GM21717 (cell line): ENCODE results near the gene JARID2.
"Not testable (repeated sequence)": the region's sequence is repeated elsewhere in the genome, so short reads cannot be mapped to it uniquely, and the experiment has no call there.

ENCODE experiments used
- ATAC-seq: cut with Tn5 transposase; IDR thresholded peaks from one replicate; pipeline ENCODE4 v1.9.1; 2021; ENCODE audit warnings: mild to moderate bottlenecking, moderate library complexity; ENCODE audit not compliant: unreplicated experiment

Gene JARID2

GRCh38 chr6:15305909-15306308 is 60.0 kb downstream of the JARID2 start:
- ATAC-seq = peak; percentile 21

GRCh38 chr6:15308435-15309213 is 62.8 kb downstream of the JARID2 start:
- ATAC-seq = no peak

- ATAC-seq = no peak
Observed at GRCh38 chr6:15309611-15310283, 63.9 kb downstream of the JARID2 start.

GRCh38 chr6:15310680-15311079 is 64.8 kb downstream of the JARID2 start:
- ATAC-seq = no peak

GRCh38 chr6:15312500-15312899 is 66.6 kb downstream of the JARID2 start:
- no peak for ATAC-seq

GRCh38 chr6:15313367-15313766 is 67.5 kb downstream of the JARID2 start:
- ATAC-seq = no peak

GRCh38 chr6:15316754-15317153 is 70.9 kb downstream of the JARID2 start:
- ATAC-seq = no peak

GRCh38 chr6:15317251-15317650 is 71.4 kb downstream of the JARID2 start:
- ATAC-seq = no peak

GRCh38 chr6:15317934-15318902 is 72.3 kb downstream of the JARID2 start:
- no peak for ATAC-seq

- ATAC-seq = no peak
Observed at GRCh38 chr6:15319677-15320076, 73.8 kb downstream of the JARID2 start.

GRCh38 chr6:15320693-15321092 is 74.8 kb downstream of the JARID2 start:
- no peak for ATAC-seq

GRCh38 chr6:15322184-15322583 is 76.3 kb downstream of the JARID2 start:
- ATAC-seq = no peak

- no peak for ATAC-seq
Observed at GRCh38 chr6:15322781-15323536, 77.1 kb downstream of the JARID2 start.

- ATAC-seq = not testable (repeated sequence)
Observed at GRCh38 chr6:15323611-15324010, 77.7 kb downstream of the JARID2 start.

GRCh38 chr6:15324427-15324985 is 78.6 kb downstream of the JARID2 start:
- ATAC-seq = no peak

- no peak for ATAC-seq
Observed at GRCh38 chr6:15325540-15325955, 79.7 kb downstream of the JARID2 start.

- ATAC-seq = no peak
Observed at GRCh38 chr6:15326067-15326614, 80.3 kb downstream of the JARID2 start.

GRCh38 chr6:15327271-15327670 is 81.4 kb downstream of the JARID2 start:
- ATAC-seq = peak; percentile 35

- no peak for ATAC-seq
Observed at GRCh38 chr6:15329197-15329671, 83.4 kb downstream of the JARID2 start.
